ENCODE data around the gene RAB11B. TPM values are rescaled to one million over a fixed set of nuclear protein-coding genes. Genes with fewer than 3 reads are reported as not detected.

The RAB11B gene
- total and polyA plus RNA-seq, 9 of the 15 experiments (the other 6 are each of a cell fraction or from before 2014, with no cell fraction given) = 0.74 to 71.0 (median 13.8) TPM

- TF ChIP-seq, protein P1, sequence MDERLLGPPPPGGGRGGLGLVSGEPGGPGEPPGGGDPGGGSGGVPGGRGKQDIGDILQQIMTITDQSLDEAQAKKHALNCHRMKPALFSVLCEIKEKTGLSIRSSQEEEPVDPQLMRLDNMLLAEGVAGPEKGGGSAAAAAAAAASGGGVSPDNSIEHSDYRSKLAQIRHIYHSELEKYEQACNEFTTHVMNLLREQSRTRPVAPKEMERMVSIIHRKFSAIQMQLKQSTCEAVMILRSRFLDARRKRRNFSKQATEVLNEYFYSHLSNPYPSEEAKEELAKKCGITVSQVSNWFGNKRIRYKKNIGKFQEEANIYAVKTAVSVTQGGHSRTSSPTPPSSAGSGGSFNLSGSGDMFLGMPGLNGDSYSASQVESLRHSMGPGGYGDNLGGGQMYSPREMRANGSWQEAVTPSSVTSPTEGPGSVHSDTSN (CRISPR knock-in tag; IDR thresholded peaks at IDR 0.05; ENCODE audit: low read depth) = no peak
- TF ChIP-seq, protein P1 (tag; conservative IDR thresholded peaks at IDR 0.05; ENCODE audit: low read depth) = peak; percentile 40; the same call in 1 of the 2 replicates
- TF ChIP-seq CXXC5 (CRISPR knock-in tag; IDR thresholded peaks at IDR 0.05) = no peak
- peak; percentile 64 for TF ChIP-seq PKNOX1 (IDR thresholded peaks at IDR 0.05)
These were observed 28.0 kb upstream of the RAB11B start (continued) for GRCh38 chr19:8361921-8362793.

All from K562 (cell line).